Measurements from ENCODE around the gene TEX29. TPM values are rescaled to one million over a fixed set of nuclear protein-coding genes. Genes with fewer than 3 reads are reported as not detected.

The TEX29 gene
- total RNA-seq, 6 experiments from 2014 or later = 0.42 TPM; not detected in 5

DNA sequence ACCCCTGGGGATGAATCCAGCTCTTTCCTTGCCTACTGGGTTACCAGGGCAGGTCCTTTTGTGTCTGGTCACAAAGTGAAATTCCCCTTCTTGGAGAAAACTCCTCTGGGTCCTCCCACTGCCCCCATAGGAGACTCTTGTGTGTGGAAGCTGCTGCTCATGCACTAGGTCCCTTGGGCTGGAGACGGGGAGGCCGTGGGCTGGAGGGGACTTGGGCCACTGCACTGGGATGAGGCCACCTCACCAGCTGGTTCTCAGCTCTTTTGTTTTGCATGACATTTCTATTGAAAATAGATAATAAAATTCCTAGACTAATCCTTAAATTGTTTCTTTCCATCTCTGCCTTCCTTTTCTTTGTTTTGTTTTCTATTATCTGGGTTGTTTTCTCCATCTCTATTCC, 62.4 kb downstream of the TEX29 start:
- Histone ChIP-seq H3K36me3 (no peaks in the 10 kb centered on the region), H3K27ac (no peak overlapping the region), H3K9me3 (no peaks in the 10 kb centered on the region), H3K27me3 (no peaks in the 10 kb centered on the region), H3K4me3 (no peak overlapping the region), H3K4me1 (no peaks in the 10 kb centered on the region)
- DNase-seq (peak in 1 of 3 donors; percentile 16), ATAC-seq (no peak)
- TF ChIP-seq, protein P1, sequence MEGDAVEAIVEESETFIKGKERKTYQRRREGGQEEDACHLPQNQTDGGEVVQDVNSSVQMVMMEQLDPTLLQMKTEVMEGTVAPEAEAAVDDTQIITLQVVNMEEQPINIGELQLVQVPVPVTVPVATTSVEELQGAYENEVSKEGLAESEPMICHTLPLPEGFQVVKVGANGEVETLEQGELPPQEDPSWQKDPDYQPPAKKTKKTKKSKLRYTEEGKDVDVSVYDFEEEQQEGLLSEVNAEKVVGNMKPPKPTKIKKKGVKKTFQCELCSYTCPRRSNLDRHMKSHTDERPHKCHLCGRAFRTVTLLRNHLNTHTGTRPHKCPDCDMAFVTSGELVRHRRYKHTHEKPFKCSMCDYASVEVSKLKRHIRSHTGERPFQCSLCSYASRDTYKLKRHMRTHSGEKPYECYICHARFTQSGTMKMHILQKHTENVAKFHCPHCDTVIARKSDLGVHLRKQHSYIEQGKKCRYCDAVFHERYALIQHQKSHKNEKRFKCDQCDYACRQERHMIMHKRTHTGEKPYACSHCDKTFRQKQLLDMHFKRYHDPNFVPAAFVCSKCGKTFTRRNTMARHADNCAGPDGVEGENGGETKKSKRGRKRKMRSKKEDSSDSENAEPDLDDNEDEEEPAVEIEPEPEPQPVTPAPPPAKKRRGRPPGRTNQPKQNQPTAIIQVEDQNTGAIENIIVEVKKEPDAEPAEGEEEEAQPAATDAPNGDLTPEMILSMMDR (IDR thresholded peaks at IDR 0.05) = no peak
- TF ChIP-seq POLR2A (IDR thresholded peaks at IDR 0.05) = no peak
- 0% methylated on average over 1 of the region's 2 CpGs for WGBS (ENCODE audit: insufficient coverage, low coverage, low lambda C conversion rate, missing lambda C conversion rate)
- intact Hi-C loops (cut with DNase I) = no loop called here

GRCh38 chr13:111383591-111384440, 63.4 kb downstream of the TEX29 start:
- ATAC-seq (no peak), DNase-seq (peak in 1 of 3 donors; percentile 14)
- 50% methylated on average over 13 of the region's 21 CpGs for WGBS (ENCODE audit: insufficient coverage, low coverage, low lambda C conversion rate, missing lambda C conversion rate)

DNA sequence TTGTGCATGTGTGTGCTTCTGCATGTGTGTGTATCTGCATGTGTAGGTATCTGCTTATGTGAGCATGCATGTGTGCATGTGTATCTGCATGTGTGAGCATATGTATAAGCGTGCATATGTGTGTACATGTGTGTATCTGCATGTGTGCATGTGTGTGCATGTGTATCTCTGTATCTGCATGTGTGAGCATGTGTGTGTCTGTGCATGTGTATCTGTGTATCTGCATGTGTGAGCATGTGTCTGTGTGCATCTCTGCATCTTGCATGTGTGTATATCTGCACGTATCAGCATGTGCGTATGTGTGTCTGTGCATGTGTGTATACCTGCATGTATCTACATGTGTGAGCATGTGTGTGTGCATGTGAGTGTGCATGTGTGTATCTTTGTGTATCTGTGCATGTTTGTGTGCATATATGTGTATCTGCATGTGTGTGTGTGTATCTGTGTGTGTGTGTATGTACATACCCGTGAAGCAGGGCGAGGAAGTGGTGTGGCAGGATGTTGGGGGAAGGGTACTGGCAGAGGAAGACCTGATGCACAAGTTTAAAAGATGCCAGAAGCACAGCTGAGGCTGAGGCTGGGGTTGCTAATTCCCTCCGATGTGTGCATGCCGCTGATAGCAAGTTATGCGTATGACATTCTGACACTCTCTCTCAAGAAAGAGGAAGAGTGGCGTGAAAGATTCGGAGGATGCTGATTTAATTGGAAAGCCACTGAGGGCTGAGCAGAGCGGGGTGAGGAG, 64.2 kb downstream of the TEX29 start:
- ATAC-seq = no peak
- Histone ChIP-seq H3K4me1 (no peaks in the 10 kb centered on the region), H3K27me3 (no peaks in the 10 kb centered on the region), H3K27ac (no peak overlapping the region), H3K4me3 (no peak overlapping the region), H3K9me3 (no peaks in the 10 kb centered on the region), H3K36me3 (no peaks in the 10 kb centered on the region)
- 54% methylated on average over 11 of the region's 11 CpGs for WGBS (ENCODE audit: insufficient coverage, low coverage, low lambda C conversion rate, missing lambda C conversion rate)
- DNase-seq = no peak
- intact Hi-C loops (cut with DNase I) = no loop called here
- TF ChIP-seq, protein P1 (IDR thresholded peaks at IDR 0.05) = no peak
- TF ChIP-seq POLR2A (IDR thresholded peaks at IDR 0.05) = no peak

More at GRCh38 chr13:111383591-111384440, 63.4 kb downstream of the TEX29 start:
- no peaks in the 10 kb centered on the region for H3K9me3 ChIP-seq
- TF ChIP-seq, protein P1 (IDR thresholded peaks at IDR 0.05) = no peak
- TF ChIP-seq POLR2A (IDR thresholded peaks at IDR 0.05) = no peak
- no peak overlapping the region for H3K4me3 ChIP-seq
- H3K4me1 ChIP-seq = no peaks in the 10 kb centered on the region
- intact Hi-C loops (cut with DNase I) = no loop called here
- H3K27me3 ChIP-seq = no peaks in the 10 kb centered on the region
- no peak overlapping the region for H3K27ac ChIP-seq
- H3K36me3 ChIP-seq = no peaks in the 10 kb centered on the region

- peak in 1 of 3 donors; percentile 29 for DNase-seq
- no peaks in the 10 kb centered on the region for H3K27me3 ChIP-seq
Measured at GRCh38 chr13:111385183-111385857, 64.9 kb downstream of the TEX29 start.

More at GRCh38 chr13:111385183-111385857, 64.9 kb downstream of the TEX29 start:
- ATAC-seq = no peak
- H3K4me1 ChIP-seq = no peaks in the 10 kb centered on the region
- no peak overlapping the region for H3K4me3 ChIP-seq
- no peaks in the 10 kb centered on the region for H3K9me3 ChIP-seq
- WGBS (ENCODE audit: insufficient coverage, low coverage, low lambda C conversion rate, missing lambda C conversion rate) = 66% methylated on average over 6 of the region's 6 CpGs
- no peak for TF ChIP-seq POLR2A (IDR thresholded peaks at IDR 0.05)
- TF ChIP-seq, protein P1 (IDR thresholded peaks at IDR 0.05) = no peak
- no peak overlapping the region for H3K27ac ChIP-seq
- no peaks in the 10 kb centered on the region for H3K36me3 ChIP-seq
- intact Hi-C loops (cut with DNase I) = no loop called here
